H1 (cell line): Measurements from ENCODE around the gene RALGAPB. TPM values are rescaled to one million over a fixed set of nuclear protein-coding genes. Genes with fewer than 3 reads are reported as not detected.

Source experiments
- BRCA1 ChIP-seq: IDR thresholded peaks from 2 replicates; pipeline ENCODE4 v1.6.1; 2012; ENCODE audit warnings: low read depth, low read length, improper control_type of control experiment
- EP300 ChIP-seq, 2 experiments: IDR thresholded peaks; 1 replicate in 1 of 2; 2 replicates in 1 of 2; pipeline ENCODE4 v1.6.1; 2011 to 2012; ENCODE audit warnings: low read depth in 2 of 2, low read length in 2 of 2, mild to moderate bottlenecking in 2 of 2, borderline replicate concordance in 1 of 2, inconsistent platforms in 1 of 2, moderate library complexity in 1 of 2
- SIX5 ChIP-seq: IDR thresholded peaks from 2 replicates; pipeline ENCODE4 v1.6.1; 2011; ENCODE audit warnings: mild to moderate bottlenecking, low read depth, low read length
- polyA plus RNA-seq, 7 experiments: library from polyadenylated mRNA; depleted of rRNA in 3 of 7; stranded (reverse) in 5 of 7; unstranded in 2 of 7; fragments of >200 nt in 5 of 7; fragments of 200-250 nt in 2 of 7; gene quantifications; 1 replicate in 5 of 7; 2 replicates in 1 of 7; 4 replicates in 1 of 7; pipeline versions ENCODE4 v1.2.1 to v1.2.3, GENCODE V29; 2011 to 2013; ENCODE audit warnings: missing spikeins in 2 of 7, mixed read lengths in 2 of 7
- total RNA-seq: library from RNA; stranded (reverse); fragmentation: NEBNext Ultra II Directional; extraction: Animal tissue kit (Norgen Biotek cat#: 25700); gene quantifications from 2 replicates; pipeline ENCODE4 v1.2.1, GENCODE V29; 2021
- TF ChIP-seq, protein P1 (sequence below), 3 experiments: IDR thresholded peaks; 1 replicate in 2 of 3; 2 replicates in 1 of 3; pipeline versions ENCODE4 v1.5.1 to v1.6.1; 2011; ENCODE audit warnings: low read length in 3 of 3, mild to moderate bottlenecking in 3 of 3, inconsistent platforms in 2 of 3, low read depth in 1 of 3, moderate library complexity in 1 of 3; ENCODE audit not compliant: insufficient read depth in 1 of 3; ENCODE audit errors: control extremely low read depth in 1 of 3

Gene RALGAPB
- total and polyA plus RNA-seq, 2 of the 8 experiments (the other 6 are each of a cell fraction or from before 2014, with no cell fraction given) = 10.6 to 35.1 TPM

DNA sequence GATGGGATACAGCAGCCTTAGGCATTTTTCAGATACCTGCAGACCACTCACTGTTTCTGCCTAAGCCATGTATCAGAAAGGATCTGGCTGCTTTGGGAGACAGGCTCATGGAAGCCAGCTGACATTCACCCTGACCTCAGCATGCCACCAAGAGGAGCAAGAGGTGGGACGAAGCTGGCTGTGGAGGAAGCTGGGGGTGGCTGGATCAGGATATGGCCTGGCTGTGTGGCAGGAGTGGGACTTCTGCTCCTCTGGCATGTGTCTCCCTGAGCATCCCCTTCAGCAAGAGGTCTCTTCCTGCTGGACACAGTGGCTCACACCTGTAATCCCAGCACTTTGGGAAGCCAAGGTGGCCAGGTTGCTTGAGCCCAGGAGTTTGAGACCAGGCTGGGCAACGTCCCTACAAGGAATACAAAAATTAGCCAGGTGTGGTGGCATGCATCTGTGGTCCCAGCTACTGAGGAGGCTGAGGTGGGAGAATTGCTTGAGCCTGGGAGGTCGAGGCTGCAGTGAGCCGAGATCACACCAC lies 109.3 kb downstream of the RALGAPB start (continued):
- TF ChIP-seq, protein P1, sequence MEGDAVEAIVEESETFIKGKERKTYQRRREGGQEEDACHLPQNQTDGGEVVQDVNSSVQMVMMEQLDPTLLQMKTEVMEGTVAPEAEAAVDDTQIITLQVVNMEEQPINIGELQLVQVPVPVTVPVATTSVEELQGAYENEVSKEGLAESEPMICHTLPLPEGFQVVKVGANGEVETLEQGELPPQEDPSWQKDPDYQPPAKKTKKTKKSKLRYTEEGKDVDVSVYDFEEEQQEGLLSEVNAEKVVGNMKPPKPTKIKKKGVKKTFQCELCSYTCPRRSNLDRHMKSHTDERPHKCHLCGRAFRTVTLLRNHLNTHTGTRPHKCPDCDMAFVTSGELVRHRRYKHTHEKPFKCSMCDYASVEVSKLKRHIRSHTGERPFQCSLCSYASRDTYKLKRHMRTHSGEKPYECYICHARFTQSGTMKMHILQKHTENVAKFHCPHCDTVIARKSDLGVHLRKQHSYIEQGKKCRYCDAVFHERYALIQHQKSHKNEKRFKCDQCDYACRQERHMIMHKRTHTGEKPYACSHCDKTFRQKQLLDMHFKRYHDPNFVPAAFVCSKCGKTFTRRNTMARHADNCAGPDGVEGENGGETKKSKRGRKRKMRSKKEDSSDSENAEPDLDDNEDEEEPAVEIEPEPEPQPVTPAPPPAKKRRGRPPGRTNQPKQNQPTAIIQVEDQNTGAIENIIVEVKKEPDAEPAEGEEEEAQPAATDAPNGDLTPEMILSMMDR (IDR thresholded peaks at IDR 0.05; ENCODE audit: control extremely low read depth in 1 of 3, insufficient read depth in 1 of 3, low read depth in 1 of 3, low read length in 3 of 3) = no peak
- TF ChIP-seq BRCA1 (no peak), EP300 (IDR thresholded peaks at IDR 0.05; ENCODE audit: borderline replicate concordance in 1 of 2, low read depth in 2 of 2, low read length in 2 of 2) (no peak), SIX5 (no peak)
